GM19099 (cell line): Measurements from ENCODE around the gene SLC38A8.

ENCODE experiments used
- POLR2A ChIP-seq: IDR thresholded peaks from 3 replicates; pipeline ENCODE4 v1.6.1; 2011; ENCODE audit warnings: low read depth; ENCODE audit not compliant: insufficient read length; ENCODE audit errors: extremely low read depth

Gene SLC38A8

DNA sequence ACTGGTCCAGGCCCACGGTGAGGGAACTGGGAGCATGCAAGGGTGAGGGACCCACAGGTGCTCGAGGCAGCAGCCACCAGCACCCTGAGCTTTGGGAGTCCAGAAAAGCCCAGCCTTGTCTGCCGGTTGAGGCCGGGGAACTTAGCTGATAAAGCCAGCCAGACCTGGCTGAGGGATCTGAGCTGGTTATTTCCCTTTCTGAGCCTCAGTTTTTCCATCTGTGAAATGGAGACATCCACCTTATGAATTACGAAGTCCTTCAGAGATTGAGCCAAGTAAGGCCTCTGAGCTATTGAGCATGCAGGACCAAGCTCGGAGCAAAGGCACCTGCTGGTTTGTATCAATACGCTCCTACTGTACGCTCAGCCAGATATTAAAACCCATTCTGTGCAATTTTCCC lies 60.8 kb downstream of the SLC38A8 start:
- TF ChIP-seq POLR2A = no peak

GRCh38 chr16:83980794-83981193 lies 61.8 kb downstream of the SLC38A8 start:
- TF ChIP-seq POLR2A = no peak

- TF ChIP-seq POLR2A = no peak
Observed at GRCh38 chr16:83979441-83979840, 63.2 kb downstream of the SLC38A8 start.

GRCh38 chr16:83978401-83978904 lies 64.1 kb downstream of the SLC38A8 start:
- no peak for TF ChIP-seq POLR2A

GRCh38 chr16:83977056-83977815 lies 65.4 kb downstream of the SLC38A8 start:
- TF ChIP-seq POLR2A = no peak

GRCh38 chr16:83975590-83976260 lies 66.9 kb downstream of the SLC38A8 start:
- no peak for TF ChIP-seq POLR2A

DNA sequence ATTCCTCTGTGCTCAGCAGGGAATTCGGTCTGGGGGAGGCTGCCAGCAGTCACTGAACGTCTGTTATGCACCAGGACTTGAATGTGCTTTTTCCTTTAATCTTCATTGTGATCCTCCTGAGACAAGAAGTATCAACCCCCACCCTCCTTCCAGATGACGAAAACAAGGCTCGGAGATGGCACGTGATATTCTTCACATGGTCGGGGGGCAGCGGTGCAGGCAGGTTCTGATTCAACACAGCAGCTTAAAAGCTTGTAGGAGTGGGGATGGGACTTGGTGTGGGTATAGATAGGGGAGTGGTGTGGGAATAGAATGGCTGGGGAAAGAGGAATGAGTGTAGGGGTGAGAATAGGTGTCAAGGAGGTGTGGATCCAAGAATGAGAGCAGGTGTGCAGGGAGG lies 68.1 kb downstream of the SLC38A8 start:
- TF ChIP-seq POLR2A = no peak

- TF ChIP-seq POLR2A = no peak
Observed at GRCh38 chr16:83973581-83974385, 68.8 kb downstream of the SLC38A8 start.

- no peak for TF ChIP-seq POLR2A
Observed at GRCh38 chr16:83973077-83973476, 69.5 kb downstream of the SLC38A8 start.

DNA sequence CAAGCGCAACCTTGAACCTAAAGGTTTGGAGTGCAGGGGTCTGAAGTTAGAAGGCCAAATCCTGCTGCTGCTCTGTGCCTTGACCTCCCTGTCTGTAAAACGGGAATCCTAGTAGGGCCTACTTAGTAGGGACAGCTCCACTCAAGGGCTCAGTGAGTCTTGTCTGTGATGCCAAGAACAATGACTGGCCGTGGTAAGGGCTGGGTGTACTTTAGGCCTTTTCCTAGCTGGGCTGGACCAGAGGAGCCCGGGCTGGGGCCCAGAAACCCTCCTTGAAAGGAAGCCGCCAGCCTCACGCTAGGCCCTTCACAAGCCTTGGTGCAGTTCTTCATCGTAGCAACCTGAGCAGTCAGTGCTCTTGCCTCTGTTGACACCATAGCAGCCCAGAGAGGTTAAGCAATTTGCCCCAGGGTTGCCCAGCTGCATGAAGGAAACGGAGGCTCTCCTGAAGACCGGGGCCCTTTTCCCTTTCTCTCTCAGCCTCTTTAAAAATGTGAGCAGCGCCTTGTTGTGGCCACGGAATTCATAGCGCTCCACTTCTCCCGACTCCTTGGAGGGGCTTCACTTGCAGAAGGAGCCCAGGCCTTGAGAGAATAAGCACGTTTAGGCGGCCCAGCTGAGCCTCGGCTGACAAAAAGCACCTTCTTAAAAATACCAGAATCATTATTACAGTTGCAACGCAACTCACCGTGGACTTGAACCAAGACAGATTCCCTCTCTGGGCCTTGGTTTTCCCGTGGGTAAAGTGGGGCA lies 70.2 kb downstream of the SLC38A8 start:
- TF ChIP-seq POLR2A = no peak

- no peak for TF ChIP-seq POLR2A
Observed at GRCh38 chr16:83971165-83972130, 71.1 kb downstream of the SLC38A8 start.

DNA sequence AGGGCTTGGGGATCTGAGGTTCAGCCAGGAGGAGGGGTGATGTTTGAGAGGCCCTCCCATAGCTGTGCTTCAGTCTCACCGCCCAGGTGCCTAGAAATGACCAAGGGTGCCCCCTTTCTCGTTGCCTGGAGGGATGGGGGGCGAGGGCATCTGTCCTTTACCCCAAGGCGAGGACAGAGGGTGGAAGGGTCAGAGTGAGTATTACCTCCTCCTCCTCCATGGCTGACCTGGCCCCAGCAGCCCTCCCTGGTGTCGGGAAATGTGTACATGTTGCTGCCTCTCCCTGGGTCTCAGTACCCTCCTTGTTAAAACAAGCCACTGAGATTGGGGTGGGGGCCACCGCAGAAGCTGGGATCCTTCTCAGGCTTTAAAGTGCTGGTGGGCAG lies 72.2 kb downstream of the SLC38A8 start:
- TF ChIP-seq POLR2A = no peak

GRCh38 chr16:83969771-83970429 lies 72.7 kb downstream of the SLC38A8 start:
- TF ChIP-seq POLR2A = no peak
